Stimulated activated CD4-positive, alpha-beta T cell treated with anti-CD3 and anti-CD28 coated beads, Interleukin-12 subunit alpha, Interleukin-12 subunit beta, amount 100 ng/mL, for 48 hours (primary cell): ENCODE data around the gene RANGRF.

Experiments used
- DNase-seq, 3 donors: peaks; one replicate each; pipeline ENCODE4 v3.0.0-alpha.2; 2020; ENCODE audit warnings: low read depth in 2 of 3, low spot score in 1 of 3

RANGRF gene

DNA sequence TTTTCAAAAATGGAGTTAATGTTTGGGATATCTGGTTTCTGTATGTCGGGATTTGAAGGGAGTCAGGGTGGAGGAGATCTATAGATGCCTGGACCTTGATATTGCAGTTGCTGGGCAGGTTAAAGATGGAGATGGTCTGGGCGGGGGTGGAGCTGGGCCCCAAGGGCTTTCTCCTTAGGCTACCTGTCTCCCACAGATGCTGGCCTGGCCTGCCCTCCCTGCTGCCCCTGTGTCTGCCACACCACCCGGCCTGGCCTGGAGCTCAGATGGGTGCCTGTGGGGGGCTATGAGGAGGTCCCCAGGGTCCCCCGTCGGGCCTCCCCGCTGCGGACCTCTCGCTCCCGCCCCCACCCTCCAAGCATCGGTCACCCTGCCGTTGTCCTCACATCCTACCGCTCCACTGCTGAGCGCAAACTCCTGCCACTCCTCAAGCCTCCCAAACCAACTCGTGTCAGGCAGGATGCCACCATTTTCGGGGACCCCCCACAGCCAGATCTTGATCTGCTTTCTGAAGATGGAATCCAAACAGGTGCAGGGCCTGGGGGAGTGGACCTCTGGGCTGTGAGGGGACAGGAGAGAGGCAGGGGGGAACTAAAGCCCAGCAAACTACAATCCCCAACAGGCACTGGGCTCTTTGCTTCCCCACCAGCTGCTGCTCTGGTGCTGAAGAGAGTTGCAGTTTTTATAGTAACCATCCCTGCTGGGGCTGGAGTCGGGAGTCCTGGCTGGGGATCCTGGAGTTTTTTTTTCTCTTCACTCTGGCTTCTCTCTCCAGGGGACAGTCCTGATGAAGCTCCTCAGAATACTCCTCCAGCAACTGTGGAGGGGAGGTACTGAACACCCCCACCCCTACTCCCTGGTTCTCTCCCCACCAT lies 24.5 kb downstream of the RANGRF start:
- no peak for DNase-seq

DNA sequence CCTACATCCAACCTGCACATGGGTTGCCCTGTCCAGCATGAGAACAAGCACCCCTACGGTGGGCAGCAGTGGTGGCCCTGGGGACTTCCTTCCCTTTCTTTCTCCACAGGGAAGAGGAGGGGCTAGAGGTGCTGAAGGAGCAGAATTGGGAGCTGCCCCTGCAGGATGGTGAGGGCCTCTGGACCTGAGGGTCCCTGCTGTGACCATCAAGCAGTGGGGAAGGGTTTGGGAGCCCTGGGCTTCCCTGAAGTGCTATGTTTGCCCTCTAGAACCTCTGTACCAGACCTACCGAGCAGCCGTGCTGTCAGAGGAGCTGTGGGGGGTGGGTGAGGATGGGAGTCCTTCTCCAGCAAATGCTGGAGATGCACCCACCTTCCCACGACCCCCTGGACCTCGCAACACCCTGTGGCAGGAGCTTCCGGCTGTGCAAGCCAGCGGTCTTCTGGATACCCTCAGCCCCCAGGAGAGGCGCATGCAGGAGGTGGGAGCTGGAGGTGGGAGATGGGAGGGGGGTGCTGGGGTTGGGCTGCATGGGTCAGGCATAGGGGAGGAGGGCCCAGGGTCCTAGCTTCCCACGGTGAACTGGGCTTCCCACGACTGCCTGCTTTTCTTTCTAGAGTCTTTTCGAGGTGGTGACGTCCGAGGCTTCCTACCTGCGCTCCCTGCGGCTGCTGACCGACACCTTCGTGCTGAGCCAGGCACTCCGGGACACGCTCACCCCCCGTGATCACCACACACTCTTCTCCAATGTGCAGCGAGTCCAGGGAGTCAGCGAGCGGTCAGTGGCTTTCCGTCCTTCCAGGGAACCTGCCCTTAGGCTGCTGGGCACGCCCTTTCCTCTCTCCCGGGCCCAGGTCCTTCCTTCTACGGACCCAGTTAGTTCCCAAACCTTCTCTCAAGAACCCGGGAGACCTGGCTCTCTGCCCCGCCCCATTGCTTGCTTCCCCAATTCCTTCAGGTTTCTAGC lies 26.6 kb downstream of the RANGRF start:
- no peak for DNase-seq

GRCh38 chr17:8315764-8316217 lies 27.3 kb downstream of the RANGRF start:
- DNase-seq: no peak

GRCh38 chr17:8318010-8318935 lies 29.8 kb downstream of the RANGRF start:
- no peak for DNase-seq

DNA sequence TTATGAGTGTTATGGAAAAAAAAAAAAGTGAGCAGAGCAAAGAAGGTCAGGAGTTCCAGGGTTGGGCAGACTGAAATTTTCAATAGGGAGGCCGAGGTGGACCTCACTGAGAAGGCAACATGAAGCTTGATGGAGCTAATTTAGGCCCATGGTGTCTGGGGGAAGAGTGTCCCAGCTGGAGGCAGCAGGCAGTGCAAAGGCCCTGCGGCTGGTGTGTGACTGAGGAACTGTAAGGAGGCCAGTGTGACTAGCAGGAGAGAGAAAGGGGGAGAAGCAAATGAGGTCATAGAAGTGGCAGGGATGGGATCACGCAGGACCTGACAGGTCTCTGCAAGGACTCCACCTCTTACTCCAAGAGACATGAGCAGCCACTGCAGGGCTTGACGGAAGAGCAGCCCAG lies 31.8 kb downstream of the RANGRF start:
- no peak for DNase-seq

GRCh38 chr17:8320990-8321389 lies 32.5 kb downstream of the RANGRF start:
- DNase-seq: no peak

DNA sequence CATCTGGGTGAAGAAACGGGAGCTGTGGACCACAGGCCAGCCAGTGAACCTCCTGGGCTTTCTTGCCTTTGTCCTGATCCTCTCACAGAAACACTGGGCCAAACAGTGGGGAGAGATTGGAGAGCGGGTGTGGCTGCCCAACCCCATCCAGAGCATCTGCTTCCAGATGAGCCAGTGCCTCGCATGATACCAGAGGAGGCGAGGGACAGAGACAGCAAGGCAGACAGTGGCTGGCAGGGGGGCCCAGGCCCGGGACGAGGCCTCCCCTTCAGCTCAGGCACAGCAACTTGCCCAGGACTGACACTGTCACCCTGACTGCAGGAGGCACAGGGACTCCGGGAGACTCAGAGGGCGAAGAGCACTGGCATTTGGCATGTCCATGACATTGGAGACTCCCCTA lies 33.6 kb downstream of the RANGRF start:
- no peak for DNase-seq

DNA sequence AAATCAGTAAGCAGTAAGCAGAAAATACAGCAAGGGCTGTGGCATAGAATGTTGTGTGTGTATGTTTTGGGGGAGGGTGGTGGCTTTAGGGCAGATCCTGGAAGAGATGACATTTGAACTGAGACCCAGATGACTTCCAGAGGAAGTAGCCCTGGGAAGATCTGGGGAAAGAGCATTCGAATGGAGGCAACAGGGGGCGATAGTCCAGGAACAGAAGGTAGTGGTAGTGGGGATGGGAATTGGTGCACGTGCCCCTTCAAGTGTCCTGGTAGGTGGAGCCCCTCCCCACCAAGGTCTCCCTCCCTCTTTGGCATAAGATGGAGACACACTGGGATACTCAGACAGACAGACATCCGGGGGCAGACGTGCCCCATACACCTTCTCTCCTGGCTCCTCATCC lies 35.7 kb downstream of the RANGRF start:
- no peak for DNase-seq

- no peak for DNase-seq
These were observed 36.5 kb downstream of the RANGRF start for GRCh38 chr17:8324923-8325322.

DNA sequence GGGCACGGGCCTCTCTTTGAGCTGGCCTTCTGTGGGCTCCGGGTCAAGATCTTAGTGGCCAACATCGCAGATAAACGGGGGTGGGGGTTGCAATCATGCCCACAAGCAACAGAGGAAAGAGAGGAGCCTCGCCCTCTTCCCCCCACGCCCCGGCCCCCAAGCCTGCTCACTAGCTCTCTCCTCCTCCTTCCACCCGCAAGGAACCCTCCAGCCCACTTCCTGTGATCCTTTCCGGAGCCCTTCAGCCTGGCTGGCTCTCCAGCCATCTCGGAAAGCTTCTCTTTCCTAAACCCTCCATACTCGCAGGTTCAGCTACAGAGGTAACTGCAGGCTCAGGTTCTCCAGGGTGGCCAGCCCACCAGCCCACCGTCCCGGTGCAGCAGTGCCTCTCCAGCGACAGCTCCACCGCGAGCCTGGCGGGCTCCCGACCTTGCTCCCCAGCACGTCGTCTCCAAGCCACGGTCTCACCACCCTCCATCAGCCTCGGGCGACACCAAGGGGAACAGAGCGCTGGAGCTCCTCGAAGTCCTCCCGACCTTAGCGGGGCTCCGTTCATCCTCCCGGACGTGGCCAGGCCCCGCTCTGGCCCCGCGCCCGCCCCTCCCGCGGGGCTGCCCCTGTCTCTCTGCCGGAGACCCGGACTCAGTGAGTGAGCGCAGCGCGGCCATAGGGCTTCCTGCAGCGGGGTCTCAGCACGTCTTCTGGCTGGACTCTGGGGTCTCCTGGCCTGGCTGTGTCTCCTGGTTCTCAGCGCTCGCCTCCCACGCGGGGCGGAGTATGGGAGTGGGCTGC lies 38.2 kb downstream of the RANGRF start:
- peak in 2 of 3 donors; percentile 4 to 12 for DNase-seq

- no peak for DNase-seq
These were observed 38.8 kb downstream of the RANGRF start for GRCh38 chr17:8327303-8327649.

- DNase-seq: no peak
These were observed 43.7 kb downstream of the RANGRF start for GRCh38 chr17:8332128-8332527.

DNA sequence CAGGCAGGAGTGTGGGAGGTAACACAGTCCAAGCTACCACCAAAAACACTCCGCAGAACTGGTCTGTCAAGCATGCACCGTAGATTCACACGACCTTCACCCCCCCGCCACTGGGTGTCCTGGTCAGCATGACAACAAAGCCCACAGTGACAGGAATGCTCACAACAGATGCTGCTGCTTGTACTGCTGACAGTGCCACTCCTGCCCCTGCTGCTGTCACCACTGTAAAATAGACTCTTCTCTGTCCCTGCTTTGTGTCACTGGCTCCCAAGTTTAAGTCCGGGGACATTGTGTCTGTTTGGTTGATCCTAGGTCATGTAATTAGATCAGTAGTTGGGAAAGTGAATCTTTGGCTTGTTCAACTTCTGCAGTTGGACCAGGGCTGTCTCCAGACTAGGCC lies 44.2 kb downstream of the RANGRF start:
- no peak for DNase-seq

GRCh38 chr17:8333281-8333680 lies 44.8 kb downstream of the RANGRF start:
- no peak for DNase-seq

DNA sequence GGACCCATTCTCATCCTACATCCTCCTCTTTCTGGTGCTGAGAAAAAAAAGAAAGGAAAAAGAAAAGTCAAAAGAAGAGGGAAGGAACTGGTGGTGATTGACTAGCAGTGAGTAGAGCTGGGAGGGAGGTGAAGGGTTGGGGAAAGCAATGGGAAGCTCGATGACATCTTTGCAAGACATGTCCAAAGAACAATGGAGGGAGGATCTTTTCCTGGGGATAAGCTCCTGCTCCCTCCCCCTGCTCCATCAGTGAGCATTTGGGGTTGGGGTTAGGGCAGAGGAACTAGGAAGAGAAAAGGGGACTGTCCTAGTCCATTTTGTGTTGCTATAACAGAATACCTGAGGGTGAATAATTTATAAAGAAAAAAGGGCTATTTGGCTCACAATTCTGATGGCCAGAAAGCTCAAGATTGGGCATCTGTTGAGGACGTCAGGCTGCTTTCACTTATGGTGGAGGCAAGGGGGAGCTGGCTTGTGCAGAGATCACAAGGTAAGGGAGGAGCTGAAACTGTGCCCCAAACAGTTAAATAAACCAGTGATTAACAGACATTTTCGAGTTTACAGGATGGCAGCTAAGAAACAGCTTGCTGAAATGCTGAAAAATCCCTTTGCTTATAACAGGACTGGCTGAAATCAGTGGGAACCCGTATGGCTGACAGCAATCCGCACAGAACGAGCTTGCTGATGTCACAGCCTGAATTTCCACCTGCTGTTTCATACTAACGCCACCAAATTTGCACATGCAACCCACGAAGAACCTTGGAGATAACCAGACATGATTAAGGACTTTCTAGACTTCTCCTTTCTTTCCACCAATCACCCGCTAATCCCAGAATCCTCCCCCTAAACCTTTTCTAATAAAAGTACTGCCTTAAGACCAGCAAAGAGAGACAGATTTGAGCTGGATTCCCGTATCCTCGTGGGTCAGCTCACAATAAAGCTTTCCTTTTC lies 49.6 kb downstream of the RANGRF start:
- no peak for DNase-seq

DNA sequence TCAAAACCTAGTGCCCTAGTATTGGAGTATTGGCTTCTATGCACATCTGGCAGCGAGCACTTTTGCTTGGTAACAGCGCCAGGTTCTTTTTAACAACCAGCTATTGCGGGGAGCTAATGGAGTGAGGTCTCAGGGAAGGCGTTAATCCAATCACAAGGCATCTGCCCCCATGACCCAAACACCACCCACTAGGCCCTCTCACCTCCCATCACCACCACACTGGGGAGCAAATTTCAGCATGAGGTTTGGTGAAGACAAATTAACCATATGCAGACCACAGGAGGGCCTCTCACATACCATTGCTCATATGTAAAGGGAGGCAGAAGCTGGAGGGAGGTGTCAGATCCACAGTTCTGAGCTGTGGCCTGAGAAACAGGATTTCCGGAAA lies 50.3 kb downstream of the RANGRF start:
- DNase-seq: no peak

- no peak for DNase-seq
These were observed 51.1 kb downstream of the RANGRF start, which contains the start of gene ODF4 for GRCh38 chr17:8339540-8339939. Gene ODF4 (plus strand): TSS chr17:8339840. CDS start chr17:8340052, 212 bp downstream.
